Stimulated activated CD4-positive, alpha-beta T cell treated with anti-CD3 and anti-CD28 coated beads, Interleukin-12 subunit alpha, Interleukin-12 subunit beta, amount 100 ng/mL, for 4 hours (primary cell): Measurements from ENCODE around the gene SNORC.
A peak's percentile ranks its signal among the peaks of the same experiment; 100 is the strongest.

ENCODE experiments used
- DNase-seq: peaks from one replicate; pipeline ENCODE4 v3.0.0-alpha.2; 2020

SNORC gene

DNA sequence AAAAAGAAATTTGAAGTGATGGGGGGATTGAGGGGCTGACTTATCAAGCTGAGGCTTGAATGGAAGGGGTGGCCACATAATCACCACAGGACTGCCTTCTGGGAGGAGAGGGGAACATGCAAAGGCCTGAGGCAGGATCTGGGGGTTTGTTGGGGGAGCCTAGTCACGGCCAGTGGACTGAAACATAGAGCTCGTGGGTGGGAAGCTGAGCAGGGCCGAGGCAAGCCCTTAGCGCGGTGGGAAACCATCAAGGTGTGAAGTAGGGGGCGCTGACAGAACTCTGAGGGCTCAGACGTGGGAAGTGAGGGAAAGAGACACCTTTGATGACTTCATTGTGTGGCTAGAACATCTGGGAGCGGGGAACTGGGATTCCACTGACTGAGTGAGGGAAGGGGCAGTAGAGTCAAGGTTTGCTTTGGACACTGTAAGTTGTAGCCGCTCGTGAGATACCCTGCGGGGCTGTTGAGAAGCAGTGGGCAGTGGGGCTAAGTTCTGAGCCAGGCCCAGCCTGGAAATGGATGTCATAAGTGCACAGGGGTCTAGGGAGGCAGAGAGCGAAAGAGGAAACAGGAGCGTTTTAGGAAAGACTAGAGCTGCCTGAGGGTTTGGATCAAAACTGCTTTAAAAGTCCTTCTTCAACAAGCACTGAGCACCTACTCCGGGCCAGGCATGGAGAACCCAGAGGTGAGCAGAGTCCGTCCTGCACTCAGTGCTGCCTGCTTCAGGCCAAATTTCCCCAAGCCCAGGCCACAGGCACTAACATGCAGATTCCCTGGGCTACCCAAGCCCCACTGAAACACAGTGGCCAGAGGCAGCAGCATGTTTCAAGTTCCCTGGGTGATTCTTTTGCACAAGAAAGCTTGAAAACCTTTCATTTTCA is 686 bp upstream of the SNORC start:
- DNase-seq = no peak

DNA sequence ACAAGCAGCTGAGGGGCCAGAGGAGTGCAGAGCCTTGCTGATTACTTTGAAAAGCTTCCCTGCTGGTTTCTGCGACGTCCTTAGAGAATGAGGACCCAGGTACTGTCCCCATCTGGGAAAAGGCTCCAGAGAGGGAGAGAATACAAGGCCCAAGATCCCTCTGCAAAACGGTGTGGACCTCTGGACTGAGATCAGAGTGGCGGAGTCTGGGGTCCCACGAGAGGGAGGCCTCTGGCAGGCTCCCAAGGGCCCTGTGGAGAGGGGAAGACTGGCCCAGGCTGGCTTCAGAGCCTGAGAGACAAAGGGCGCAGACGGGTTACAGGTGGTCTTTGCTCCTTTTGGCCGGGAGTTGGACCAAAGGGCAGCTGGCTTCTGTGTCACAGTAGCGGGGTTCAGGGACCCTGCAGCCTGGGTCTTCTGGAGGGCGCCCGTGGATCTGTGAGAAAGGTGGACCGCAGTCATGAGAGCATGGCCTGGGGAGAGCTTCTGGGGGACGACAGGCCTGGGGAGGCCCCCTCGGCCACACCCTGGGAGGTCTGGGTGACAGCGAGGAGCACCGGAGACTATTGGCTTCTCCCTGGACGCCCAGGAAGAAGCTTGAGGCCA is 805 bp downstream of the SNORC start:
- DNase-seq = no peak

DNA sequence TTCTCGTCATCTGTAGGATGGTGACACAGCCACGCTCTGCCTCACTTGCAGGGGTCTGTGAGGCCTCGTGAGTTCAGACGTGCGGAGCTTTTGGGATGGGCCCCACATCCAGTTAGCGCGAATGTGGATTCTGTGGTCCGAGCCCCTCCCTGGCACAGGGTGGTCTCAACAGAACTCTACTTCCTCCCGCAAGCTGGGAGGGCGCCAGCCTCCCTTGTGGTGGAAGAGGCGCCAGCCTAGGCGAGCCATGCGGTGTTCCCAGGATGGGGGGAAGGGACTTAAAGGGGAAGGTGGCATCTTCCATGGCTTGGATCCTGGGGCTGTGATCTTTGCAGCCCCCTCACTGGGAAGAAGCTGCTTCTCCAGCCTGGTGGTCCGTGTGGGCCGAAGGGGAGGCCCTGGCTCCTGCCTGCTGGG is 1.4 kb downstream of the SNORC start:
- no peak for DNase-seq

DNA sequence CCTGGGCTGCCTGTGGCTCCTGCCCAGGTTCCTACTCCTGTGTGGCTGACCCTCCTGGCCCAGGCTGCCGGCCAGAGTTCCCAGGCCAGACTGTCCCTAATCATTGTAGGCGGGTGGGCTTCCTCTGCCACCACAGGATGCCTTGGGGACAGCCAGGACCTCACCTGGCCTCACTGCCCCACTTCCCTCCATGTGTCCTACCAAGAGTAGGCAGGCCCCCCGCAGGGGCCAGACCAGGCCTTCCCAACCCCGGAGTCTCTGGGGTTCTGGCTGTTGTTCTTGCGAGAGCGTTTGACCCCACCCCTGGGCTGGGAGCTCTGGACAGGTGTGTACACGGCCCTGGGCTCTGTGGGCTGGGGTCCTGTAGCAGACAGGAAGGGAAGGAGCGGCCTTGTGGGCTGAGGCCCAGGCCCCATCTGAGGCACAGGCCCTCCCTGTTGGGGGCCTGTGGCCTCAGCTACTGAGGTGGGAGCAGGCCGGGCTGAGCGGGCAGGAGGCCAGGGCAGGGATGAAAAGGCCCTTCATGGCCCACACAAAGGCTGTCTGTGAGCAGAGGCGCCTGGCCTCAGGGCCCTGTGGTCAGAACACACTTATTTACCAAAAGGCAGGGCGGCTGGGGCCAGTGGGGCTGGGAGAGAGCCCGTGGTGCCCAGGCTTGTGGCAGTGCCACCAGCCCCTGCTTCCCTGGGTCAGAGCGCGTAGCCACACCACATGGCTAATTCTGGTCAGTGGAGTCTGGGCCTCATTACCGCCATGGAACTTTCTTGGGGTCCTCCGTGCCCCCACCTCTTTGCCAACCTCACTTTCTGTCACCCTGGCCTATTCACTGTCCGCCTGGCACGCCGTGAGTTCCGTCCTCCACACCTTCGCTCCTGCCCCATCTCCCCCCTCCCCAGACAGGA is 2.0 kb downstream of the SNORC start:
- DNase-seq = no peak

DNA sequence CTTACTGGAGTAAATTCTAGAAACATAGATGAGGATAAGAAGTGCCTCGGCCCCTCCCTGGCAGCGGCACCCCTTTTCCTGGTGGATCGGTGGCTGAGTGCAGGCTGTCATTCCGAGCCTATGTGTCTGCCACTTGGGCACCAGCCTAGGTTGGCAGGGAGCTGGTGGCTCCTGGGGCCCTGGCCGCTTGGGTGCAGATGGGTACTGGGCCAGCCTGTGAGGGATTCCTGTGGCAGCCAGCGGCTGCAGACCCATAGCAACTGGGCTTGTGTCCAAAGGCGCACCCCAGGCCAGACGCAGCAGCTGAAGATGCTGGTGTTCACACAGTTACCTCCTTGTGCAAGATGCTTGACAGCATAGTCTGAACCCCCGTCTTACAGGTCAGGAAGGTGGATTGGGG is 2.8 kb downstream of the SNORC start:
- no peak for DNase-seq

DNA sequence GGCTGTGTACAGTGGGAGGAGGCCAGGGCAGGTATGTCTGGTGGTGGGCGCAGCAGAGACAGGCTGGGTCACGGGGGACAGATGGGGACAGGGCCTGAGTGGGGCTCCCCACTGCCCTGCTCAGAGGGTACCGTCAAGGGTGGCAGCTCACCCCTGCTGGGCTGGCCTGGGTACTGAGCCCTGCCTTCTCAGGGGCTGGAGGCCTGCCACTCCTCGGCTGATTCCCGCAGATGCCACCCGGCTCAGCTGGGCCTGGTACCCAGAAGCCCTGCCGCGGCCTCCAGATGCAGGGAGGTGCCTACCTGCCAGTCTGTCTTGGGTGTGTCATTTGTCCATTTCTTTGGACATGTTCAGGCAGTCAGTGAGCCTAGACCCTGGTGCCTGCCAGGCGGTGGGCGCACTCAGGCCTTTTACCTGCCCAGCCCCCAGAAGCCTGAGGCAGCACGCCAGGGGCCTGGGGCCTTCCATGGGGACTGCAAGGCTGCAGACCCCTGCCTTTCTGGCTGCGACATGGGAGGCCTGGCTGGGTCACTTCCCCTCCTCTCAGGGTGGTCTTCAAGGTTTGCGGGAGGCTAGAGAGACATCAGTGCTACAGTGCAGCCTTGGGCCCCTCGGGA is 3.3 kb downstream of the SNORC start:
- DNase-seq = no peak

DNA sequence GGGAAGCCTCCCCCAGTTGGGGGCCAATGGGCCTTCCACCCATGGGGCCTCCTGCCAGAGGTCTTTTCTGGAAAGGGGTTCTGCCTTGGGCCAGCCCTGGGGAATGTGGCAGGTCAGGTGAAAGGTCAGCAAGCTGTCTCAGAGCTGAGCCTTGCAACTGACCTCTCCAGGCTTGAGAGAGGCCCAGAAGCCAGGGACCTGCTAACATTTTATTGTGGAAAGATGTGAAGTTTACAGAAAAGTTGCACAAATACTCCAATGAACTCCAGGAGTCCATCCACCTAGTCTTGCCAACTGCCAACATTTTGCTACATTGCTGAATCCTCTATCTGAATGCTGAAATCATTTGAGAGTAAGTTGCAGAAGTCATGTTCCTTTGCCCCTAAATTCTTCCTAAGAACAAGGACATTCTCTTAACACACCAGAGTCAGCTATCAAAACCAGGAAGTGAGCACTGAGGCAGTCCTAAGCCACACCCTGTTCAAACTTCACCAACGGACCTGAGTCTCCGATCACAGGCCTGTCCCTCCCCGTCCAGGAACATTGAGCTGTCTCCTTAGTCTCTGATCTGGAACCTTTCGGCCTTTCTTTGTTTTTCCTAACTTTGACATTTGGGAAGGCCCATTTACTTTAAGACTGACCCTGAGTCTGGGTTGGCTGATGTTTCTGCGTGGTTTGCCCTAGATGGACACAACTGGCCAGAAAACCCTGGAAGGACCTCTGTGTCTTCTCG is 4.0 kb downstream of the SNORC start:
- no peak for DNase-seq

DNA sequence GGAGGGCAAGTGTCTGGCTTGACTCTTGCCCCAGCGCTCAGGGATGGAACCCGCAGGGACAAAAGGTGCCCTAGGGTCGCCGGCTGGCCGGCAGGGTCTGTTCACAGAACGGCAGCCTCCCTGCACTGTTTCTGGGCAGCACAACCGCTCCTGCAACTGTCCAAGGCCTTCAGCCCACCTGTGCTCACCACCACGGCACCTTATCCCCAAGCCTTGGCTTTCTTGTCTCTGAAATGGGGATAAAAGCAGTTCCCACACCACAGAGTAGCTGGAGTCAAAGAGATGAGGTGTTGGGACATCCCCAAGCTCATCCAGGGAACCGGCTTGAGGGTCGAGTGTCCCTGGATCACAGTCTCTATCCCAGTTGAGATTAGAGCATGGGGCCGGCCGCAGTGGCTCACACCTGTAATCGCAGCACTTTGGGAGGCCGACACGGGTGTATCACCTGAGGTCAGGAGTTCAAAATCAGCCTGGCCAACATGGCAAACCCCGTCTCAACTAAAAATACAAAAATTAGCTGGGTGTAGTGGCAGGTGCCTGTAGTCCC is 4.7 kb downstream of the SNORC start:
- no peak for DNase-seq

DNA sequence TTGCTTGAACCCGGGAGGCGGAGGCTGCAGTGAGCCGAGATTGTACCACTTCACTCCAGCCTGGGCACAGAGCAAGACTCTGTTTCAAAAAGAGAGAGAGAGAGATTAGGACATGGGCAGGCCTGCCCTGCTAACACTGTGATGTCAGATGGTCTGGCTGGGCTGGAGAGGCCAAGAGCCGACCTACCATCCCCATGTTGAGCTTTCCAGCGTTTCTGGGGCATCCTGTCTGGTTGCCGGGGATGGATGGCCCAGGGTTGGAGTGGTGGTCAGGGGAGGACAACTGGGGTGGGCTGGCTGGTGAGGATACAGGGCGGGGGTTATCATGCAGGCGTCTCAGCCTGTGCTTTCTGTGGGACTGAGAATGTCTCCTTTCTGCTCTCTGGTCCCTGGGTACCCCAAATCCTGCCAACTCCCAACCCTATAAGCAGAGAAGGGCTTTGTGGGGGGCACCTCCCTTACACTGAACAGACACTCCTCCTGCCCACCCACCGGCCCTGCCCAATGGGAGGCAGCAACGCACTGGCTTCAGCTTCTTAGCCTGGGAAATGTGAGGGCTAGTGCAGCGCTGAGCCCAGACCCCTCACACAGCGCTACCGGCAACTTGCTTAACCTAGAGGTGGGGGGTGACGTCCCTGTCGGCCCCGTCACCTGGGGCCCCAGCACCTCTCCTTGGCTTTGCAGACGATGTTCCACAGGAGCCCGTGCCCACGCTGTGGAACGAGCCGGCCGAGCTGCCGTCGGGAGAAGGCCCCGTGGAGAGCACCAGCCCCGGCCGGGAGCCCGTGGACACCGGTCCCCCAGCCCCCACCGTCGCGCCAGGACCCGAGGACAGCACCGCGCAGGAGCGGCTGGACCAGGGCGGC is 5.4 kb downstream of the SNORC start:
- DNase-seq = no peak

DNA sequence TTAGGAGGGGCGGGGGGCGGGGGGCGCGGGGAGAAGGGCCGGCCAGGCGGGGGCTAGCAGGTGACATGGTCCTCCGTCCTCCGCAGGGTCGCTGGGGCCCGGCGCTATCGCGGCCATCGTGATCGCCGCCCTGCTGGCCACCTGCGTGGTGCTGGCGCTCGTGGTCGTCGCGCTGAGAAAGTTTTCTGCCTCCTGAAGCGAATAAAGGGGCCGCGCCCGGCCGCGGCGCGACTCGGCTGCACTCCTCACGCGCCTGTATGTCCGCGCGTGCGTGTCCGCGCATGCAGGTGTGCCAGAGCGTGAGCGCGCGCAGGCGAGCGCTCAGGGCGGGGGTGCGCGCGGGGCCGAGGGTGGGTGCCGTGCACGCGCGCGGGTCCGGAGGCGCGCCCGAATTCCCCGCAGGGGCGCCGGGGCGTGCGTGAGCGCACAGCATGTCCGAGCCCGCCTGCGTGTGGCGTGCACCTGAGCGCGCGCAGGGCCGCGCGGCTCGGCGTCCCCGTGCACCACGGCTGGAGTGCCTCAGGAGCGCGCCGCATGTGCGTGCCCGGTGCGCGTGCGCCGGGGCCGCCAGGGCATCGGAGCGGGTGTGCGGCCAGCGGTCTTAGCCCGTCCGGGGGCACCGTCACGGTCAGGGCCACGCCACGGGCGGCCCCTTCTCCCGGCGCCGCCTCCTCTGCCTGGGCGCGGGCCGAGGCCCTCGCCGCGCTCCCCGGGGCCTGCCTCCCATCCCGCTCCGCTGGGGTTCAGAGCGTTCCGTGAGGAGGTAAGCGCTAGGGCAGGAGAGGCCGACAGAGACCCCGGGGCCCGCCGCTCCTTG is 6.3 kb downstream of the SNORC start:
- peak; percentile 30 for DNase-seq

DNA sequence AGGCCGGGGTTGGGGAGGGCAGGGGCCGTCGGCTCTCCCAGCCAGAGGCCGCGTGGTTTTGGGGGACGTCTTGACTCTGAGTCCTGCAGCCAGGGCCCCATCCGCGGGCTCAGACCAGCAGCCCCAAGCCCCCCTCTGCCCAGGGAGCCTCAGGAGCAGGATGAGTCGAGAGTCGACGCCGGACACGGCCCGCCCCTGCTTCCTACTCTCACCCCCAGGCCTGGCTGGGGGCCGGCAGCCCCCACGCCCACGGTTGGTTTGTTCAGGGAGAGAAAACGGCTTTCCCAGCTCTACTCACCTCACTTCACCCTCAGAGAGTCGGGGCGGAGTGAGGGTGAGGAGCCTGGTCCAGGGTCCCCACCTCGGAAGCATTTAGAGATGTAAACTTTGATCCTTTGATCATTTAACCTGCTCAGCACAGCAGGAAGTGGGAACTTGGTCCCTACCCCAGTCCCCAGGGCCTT is 6.9 kb downstream of the SNORC start:
- DNase-seq = no peak

DNA sequence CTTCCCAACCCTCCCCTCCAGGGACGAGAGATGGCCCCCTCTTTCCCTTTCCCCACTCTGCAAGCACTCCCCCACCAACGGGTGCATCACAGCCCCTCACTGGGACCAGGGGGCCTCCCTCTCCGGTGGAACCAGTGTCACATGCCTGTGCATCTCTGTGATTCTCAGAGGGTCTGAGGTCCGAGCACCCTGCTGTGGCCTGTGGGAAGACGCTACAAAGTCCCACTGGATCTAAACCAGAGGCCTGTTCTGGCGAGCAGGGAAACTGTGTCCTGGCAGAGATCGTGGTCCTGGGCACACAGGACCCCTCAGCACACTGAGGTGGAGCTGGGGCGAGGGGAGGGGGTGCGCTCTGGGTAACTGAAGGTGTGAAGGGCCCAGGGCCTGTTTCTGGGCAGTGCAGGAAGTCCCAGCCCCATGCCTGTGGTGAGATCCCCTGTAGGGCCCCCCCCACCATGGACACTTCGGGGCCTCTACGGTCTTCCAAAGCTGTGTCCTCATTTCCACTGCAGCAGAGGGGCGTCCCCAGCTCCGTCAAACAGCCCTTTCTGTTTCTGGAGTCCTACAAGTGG is 8.0 kb downstream of the SNORC start:
- DNase-seq = no peak

DNA sequence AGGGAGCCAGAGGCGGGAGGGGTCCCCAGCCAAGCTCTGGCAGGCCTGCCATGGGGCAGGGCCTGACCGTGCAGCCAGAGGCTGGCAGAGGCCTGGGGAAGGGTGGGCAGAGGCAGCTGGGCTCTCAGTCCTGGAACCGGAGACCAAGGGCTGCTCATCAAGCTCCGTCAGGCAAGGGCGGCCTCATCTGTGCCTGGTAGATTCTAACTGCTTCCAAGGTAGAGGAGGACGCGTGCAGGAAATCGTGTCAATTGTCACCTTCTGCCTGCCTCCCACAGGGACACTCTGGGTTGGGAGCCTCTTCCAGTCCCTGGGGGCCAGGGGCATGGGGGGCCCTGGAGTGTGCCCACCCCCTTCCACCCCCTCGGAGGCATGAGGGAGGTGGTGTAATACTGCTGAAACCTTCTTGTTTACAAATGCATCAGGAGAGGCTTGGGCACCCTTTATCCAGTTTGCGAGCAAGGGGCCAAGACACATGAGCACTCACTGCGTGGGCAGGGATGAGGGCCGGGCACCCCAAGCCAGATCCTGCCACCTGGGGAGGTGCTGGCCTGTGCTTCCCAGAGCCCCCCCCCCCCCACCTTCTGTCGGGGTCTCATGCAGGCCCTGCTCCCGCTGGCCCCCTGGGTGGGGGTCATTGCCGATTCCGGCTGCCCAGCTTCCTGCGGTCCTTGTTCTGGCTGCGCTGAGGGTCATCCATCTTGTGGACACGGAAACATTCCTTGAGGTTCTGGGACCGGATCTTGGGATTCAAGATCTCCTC is 9.0 kb downstream of the SNORC start:
- no peak for DNase-seq

DNA sequence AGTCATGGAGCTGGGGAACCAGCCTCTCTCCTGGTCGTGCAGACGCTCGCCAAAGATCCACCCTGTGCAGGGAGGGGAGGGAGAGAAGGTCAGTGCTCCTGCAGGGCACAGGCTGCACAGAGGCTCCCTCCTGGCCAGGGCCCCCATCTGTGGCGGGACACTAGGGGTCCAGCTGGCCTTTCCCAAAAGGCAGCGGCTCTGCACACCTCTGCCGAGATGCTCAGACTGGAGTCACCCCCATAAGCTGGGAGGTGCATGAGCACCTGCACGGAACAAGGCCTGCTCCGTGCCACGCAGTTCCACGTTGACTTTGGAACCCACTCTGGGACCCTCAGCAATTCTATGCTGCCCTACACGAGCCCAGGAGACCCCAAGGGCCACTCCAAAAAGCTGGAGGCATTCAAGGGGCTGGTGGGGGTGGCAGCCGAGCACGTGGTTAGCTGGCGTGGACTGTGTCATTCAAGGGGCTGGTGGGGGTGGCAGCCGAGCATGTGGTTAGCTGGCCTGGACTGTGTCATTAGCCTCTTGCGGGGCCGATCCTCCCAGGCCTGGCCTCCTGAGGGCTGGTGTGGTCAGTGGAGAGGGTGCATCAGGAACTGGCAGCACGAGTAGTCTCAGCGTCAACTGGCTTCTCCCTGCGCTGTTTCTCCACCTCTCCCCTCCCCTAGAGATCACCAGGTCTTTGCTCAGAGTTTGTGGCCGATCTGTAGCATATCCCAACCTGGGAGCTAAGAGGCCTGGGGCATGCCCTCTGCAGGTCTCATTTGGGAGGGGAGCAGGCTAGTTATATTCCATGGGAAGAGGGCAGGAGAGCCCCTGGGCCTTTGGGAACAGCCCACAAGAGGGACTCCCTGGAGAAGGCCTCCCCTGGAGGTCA is 9.8 kb downstream of the SNORC start:
- DNase-seq = no peak

DNA sequence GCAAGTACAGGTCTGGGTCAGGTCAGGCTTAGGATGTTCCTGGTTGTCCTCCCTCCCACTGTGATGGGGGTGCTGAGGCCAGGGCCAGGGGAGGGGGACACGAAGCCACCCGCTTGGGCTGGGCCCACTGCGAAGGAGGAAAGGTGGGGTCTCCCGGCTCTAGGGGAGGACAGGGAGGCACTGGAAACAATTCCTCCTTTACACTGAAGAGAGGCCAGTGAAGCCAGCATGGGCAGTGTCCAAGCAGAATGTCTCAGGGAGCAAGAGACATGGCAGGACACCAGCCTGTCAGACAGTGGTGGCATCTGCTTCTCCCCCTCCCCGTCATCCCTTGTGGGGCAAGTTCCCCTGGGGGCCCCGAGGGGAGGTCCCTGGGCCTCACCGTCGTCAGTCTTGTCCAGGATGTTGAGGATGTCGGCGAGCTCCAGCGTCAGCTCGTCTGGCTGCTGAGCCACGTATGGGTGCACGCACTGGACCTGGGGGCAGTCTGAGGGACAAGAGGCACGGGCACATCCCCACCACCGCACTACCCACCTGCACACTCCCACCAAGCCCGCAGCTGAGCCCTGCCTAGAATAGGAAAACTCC is 10.8 kb downstream of the SNORC start:
- DNase-seq = no peak

DNA sequence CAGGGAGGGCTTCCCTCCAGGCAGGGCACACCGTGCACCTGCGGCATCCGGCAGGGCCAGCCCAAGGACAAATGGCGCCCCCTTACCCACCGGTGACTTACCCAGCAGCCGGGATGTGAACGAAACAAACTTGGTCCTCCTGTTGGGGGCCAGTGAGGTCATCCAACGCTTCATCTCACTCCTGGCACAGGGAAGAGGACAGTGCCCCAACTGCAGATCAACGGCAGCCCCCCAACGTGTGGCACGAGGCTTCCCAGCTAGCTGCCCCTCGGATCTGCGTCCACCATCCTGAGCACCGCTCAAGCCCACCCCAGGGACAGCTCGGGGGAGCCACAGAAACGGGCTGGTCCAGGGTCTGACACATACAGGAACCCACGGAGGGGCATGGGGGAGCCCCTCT is 12.0 kb downstream of the SNORC start:
- no peak for DNase-seq

DNA sequence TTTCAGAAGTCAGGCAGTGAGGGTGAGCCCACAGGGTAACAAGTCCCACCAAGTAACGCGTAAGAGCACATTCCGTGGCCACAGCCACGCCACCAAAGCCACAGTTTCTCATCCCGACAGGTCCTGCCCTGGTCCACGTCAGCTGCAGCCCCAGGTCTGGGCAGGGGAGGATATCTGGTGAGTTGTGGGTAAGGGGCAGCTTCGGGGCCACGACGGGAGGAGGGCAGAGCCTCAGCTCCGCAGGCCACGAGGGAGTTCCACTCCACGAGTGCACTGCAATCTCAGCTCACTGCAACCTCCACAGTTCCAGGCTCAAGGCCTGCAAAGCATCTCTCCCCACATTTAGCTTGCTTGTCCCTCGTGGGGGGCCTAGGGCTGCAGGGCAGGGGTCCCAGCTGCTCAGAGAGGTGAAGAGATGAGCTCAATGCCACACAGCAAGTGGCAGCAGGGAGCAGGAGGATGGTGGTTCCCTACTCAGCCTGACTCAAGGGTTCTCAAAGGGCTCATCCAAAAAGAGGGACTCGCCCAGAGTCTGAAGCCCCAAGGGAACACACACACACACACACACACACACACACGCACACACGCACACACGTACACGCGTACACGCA is 12.5 kb downstream of the SNORC start:
- DNase-seq = no peak
